HG03108 (cell line): ENCODE results near the gene CD44.

Source experiments
- ATAC-seq: cut with Tn5 transposase; IDR thresholded peaks from one replicate; pipeline ENCODE4 v1.9.1; 2021; ENCODE audit warnings: moderate library complexity; ENCODE audit not compliant: unreplicated experiment

Gene CD44

GRCh38 chr11:35155677-35156076, 16.7 kb downstream of the CD44 start:
- no peak for ATAC-seq

GRCh38 chr11:35157814-35158700, 19.1 kb downstream of the CD44 start:
- ATAC-seq = no peak

- no peak for ATAC-seq
These were observed 19.9 kb downstream of the CD44 start for GRCh38 chr11:35158701-35159510.

DNA sequence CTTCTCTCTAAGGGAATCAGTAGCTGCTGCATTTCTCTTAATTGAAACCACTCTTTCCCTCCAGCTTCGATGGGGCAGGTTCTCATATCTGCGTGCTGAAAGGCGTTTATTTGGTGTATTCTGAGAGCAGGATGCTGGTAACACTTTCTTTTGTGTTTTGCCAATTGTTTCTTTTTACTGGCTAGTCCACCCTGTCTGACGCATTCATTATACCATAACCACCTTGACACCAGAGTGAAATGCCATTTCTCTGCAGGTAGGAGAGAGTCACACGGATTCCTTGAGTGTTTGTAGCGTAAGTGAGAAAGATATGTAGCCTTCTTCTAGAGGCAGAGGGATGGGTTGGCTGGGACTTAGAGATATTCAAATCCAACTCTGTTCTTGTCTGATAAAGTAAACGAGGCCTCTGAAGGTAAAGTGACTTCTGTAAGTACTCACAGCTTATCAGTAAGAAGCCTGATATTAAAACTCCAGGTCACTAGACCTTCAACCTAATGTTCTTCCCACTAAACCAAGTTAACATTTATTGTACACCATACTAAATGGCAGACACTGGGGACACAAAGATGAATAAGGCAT, 21.4 kb downstream of the CD44 start:
- no peak for ATAC-seq

DNA sequence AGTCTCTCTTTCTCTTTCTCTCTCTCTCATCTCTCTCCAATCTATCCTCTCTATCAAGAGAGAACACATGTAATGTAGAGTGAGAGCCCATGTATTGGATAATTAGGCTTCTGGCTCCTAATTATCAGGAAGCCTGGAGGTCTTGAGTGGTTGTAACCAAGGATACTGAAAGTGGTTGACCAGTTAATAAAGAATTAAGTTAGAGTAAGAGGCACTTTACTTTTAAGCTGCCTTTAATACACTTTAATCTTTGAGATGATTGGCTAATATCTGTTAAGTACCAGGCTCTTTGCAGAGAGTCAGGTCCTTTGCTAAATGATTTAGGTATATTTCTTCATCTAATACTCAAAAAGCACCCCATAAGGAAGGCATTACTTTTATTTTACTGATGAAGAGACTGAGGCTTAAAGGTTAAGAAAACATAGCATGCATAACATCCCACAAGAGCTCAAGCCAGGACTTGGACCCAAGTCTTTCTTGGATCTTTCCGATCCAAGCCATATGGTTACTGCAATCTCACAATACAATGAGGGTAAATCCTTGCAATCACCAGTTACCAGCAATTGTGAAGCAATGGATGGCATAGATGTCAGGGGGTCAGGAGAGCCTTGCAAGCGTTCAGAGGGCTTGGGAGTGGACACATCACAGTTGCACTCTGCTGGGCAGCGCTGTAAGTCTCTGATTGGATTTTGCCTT, 22.1 kb downstream of the CD44 start:
- ATAC-seq = no peak

DNA sequence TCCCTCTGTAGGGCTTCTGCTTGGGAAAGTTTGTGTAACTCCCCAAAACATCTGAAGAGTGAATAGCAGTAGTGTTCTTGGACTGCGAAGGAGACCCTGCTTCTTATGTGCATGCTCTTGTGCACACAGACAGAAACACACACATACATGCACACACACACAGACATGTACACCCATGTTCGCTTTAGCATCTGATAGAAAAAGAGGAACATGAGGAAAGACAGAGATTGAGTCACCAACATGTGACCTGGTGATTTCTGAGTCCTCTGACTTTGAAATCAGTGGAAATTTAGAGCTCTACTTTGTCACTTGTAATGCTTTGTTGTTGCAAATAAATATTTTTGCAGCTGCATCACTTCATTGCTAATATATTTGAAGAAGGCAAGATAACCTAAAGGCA, 23.8 kb downstream of the CD44 start:
- no peak for ATAC-seq

DNA sequence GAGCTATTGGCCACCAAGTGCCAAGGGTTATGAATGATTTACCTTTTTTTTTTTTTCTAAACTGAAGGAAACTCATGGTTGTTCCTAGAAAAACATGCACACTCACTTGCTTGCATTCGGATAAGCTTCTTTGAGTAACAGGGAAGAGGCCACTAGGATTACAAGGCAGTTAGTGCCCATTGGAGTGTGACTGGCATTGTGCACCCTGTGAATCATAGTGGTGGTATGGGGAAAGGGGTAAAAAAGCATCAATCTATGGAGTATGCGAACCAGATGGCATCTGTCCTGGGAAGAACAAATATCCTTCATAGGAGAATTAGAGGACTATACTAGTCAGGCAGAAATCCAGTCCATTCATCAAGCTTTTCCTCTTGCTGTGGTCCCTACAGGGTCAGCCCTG, 24.2 kb downstream of the CD44 start:
- ATAC-seq = no peak

GRCh38 chr11:35163702-35164496, 24.9 kb downstream of the CD44 start:
- ATAC-seq = no peak

DNA sequence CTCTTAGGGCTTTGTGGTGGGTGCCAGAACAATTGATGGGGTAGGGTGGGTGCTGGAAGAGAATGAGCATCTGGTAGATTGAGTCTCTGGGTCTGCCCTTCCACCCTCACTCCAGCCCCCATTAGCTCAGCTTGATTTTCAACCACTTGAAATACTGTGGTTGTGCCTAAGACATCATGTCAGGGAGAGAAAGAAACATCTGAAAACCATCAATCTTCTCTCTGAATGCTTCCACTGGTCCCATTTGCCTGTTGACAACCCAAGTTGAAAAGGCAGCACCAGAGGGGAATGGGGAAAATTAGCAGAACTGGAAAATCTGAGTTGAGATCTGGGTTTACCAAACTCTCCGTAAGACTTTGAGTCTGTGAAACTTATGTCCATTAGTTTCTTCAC, 26.1 kb downstream of the CD44 start:
- no peak for ATAC-seq

DNA sequence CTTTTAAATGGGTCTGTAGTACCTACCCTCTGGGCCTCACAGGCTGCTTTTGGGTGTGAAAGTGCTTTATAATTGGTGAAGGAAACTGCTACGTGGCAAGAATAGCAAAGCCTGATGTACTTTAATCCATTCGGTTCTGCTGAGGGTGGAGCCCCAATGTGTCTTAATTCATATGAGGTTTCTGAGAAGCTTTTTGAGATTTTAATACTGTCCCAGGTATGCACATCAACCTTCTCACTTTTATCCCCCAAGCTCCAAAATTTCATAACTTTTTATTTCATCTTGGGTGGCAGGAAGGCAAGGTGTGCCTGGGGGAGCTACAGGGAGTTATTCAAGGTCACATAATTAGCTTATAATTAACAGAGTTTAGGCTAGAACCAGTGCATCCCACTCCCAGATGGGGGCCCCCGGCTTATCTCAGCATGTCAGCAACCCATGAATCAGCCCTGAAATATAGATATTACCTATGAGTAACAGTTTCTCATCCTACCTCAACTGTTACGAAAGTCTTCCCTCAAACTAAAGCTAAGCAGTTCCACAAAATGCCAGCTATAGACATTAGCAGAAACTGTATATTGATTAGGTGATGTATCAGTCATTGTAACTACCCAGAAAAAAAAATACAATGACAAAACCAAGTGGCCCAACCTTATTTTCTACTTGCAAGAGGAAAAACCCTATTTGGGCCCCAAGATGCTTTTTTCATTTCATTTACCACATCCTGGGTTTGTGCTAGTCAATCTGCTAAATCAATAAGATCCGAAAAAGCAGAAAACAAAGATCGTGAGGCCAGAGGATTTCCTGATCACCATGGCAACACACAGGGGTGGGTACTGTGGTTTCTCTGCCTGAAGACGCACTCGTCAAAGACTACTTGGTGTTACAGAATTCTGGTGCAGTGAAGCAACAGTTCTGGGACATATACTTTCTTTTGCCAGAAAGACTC, 26.7 kb downstream of the CD44 start:
- ATAC-seq = peak; percentile 73

DNA sequence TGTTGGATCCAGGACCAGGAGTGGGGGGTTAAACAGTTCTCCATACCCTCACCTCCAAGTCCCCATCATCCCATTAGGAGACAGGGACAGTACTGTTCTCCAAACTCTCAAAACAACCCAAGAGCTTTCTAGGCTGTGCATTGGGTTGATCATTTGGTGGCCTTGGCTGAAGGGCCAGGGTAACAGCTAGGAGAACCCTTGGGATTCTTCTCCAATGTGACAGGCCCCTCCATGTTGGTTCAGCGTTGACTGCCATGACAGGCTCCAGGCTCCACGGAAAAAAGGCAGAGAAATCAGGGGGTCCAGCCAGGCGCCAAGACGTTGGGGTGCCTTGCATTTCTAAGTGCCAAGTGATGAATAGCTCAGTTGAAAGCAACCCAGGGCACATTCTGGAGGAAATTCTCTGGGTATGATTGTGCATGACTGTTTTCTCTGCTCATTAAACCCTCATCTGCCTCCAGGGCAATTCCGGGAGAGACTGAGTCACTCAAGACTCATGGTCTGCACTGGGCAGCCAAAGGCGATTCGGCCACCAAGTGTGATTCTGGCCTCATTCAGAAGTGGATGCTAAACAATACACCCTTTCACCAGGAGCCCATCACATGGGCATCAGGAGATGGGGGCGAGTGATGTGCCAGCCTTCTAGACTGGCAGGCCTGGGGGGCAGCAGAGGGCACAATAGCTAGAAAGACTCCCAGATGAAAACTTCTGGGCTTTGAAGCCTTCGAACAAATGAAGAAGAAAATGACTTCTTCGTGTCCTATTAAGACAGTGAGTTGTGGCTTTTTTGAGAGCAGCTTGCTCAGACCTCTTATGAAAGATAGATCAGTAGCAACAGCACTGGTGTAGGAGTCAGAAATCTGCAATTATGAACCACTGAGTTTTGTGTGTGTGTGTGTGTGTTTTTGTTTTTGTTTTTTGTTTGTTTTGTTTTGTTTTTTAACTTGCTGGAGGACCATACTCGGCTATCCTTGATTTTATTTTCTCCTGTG, 27.7 kb downstream of the CD44 start:
- ATAC-seq = peak; percentile 3

GRCh38 chr11:35167426-35167954, 28.5 kb downstream of the CD44 start:
- ATAC-seq = no peak

DNA sequence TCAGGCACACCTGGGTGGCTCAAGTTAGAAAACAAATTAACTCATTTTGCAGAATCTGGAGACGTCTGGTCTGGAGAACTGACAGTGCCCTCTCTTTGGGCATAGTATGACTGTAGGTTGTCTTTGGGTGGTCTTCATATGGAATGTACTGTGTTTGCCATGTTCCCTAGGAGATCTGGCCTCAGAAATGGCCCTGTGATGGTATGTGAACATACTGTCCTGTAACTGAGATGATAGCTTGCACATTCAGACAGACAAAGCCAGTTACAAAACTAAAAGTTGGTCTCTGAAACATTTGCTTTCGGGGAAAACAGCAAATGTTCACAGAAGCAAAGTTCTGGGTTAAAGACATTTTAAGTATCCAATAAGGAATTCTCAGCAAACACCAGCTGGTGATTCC, 29.7 kb downstream of the CD44 start:
- ATAC-seq = no peak

- no peak for ATAC-seq
These were observed 30.1 kb downstream of the CD44 start for GRCh38 chr11:35169112-35169511.

DNA sequence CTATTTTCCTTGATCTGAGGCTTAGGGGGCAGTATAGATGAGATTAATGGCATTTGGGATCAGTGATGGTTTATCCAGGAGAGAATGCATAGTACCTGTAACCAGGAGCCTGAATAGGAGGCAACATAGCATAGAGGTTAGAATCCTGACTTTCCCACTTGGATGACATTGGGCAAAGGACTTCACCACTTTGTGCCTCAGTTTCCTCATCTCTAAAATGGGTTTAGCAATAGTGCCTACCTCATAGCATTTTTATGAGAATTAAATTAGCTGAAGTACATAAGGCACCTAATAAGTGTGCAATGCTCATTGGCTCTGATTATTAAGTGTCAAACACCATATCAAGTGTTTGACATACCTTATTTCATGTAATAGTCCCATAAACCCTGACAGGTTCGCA, 30.8 kb downstream of the CD44 start:
- ATAC-seq = no peak

GRCh38 chr11:35170503-35170902, 31.5 kb downstream of the CD44 start:
- no peak for ATAC-seq

DNA sequence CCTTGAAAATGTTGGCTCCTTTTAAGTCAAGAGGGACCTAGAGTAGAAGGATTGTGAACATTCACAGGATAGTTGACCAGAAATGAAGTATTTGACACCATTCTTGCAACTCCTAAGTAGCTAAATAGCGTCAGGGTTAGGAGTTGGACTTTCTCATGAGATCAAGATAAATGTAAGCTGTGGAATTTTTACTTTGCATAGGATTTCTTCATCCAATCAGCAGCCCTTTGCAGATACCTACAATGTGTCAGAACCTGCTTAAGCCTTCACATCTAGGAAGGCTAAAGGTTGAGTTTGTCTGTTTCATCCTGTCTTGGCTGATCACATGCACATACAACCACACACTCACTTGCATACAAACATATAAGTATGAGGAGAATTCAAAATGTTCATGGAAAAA, 32.3 kb downstream of the CD44 start:
- no peak for ATAC-seq

- peak; percentile 55 for ATAC-seq
These were observed 34.1 kb downstream of the CD44 start for GRCh38 chr11:35173011-35173511.
